Suppressor macrophage treated with lipopolysaccharide for 1 hour (primary cell): ENCODE measurements around the gene STRIP2.

Source experiments
- DNase-seq, 3 donors: peaks; one replicate each; pipeline ENCODE4 v3.0.0-alpha.2; 2020 to 2022

The STRIP2 gene

DNA sequence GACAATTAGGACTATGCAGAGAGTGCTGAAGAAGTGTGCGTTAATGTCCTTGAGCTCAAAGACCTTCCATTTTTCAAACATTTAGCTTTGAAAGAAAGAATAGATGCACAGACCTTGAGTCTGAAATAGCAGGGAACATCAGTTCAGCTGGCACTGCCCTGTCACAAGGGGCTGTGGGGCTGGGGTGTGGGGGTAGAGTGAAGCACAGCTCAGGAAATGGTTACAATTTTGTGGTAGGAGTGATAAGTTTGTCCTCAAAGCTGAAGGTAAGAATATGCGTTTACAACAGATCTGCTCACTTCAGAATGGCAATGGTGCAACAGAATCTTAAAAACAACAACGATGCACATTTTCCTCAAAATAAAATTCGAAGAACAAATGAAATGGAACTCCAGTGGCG, 101.7 kb downstream of the STRIP2 start:
- DNase-seq, result no peak

- no peak for DNase-seq
Measured at GRCh38 chr7:129536323-129536722, 102.1 kb downstream of the STRIP2 start.
